ENCODE measurements around the gene CAMTA1.

The CAMTA1 gene

DNA sequence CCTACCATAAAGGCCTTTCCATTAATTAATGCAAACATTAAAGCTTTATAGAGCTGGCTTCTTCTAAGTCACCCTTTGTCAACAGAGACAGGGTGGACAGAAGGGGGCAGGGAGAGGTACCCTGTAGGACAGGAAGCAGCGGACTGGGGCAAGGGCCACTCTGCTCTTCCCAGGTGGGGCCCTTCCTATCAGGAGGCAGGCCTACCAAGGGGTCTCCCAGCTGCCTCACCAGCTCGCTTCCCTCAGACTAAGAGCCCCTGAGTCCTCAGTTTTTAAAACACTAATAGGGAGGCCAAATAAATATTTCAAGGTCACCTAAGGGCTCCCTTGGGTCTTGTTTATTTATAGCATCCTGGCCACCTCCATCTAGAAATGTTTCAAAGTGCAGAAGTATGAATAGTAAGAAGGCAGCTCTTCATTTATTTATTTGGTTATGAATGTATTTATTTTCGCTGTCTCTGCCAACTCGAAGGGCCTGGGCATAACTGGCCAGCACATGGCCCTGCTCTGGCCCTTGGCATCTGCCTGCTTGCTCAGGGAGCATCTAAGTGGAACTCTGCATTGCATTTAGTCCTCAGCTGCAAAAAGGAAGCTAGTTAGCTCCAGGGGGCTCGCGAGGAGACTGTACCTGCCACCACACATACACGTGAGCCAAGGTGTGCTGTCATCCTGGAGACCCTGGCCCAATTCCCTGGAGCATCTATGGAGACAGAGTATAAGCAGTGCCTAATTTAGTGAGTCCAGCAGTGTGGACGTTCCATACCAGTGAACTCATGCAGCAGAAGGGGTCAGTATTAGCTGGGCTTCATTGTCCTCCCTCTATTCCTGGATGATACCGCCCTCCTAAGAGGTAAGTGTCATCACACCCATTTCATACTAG lies 590.8 kb downstream of the CAMTA1 start:
- DNase-seq: peak in 5 of 42 donors; percentile 5 to 28 (median 20)
- intact Hi-C loops (cut with DNase I): no loop called here

DNA sequence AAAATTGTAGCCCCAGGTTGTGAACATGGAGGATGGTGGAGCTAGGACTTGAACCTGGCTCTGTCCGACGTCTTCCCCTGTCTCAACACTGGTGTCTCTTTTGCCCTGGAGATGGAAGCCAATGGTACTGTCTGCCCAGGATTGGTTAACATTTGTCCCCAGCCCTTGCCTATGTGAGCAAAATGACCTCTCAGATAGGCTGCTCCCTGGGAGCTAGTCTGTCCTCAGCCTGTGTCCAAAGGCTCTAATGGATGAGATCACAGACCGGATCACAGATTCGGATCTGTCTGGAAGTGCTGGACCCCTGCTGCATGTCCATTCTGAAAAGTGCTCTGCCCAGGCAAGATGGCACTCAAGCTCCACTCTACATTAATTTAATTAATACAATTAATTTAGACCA lies 591.4 kb downstream of the CAMTA1 start:
- peak in 5 of 42 donors; percentile 1 to 31 (median 6) for DNase-seq
- intact Hi-C loops (cut with DNase I): no loop called here

- peak in 8 of 42 donors; percentile 1 to 36 (median 18) for DNase-seq
- intact Hi-C loops (cut with DNase I): no loop called here
Measured at GRCh38 chr1:7378346-7379130, 593.3 kb downstream of the CAMTA1 start.

DNA sequence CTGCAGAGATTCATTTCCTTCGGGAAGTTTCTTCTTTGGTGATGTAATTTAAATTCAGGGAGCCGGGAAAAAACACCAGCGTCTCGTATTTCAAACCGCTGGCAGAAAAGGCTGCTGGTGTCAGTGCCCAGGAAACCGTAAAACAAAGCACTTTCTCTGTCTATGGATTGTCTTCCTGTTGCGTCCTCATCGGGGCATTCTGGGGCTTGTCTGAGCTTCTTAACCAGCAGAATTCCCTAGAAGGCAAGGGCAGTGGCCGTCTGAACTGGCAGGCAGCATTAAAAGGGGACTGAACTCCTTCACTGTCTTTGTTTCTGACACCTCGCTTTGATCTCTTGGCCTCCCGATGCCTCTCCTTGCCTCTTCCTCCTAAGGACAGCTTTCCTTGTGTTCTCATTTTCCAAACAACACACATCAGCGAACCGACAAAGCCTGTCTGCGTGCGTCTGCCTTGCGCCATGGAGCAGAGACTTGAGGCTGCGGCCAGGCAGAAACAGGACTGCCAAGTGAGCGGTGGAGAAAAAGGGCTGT lies 594.3 kb downstream of the CAMTA1 start:
- peak in 9 of 42 donors; percentile 7 to 57 (median 18) for DNase-seq
- intact Hi-C loops (cut with DNase I): no loop called here

- intact Hi-C loops (cut with DNase I): loop anchor here (10.0 kb wide), 1 partner anchor 85 kb away; no protein-coding TSS in a partner anchor
- DNase-seq: peak in 8 of 42 donors; percentile 2 to 27 (median 11)
Measured at GRCh38 chr1:7380068-7380467, 594.8 kb downstream of the CAMTA1 start.

GRCh38 chr1:7380712-7381111 lies 595.5 kb downstream of the CAMTA1 start:
- intact Hi-C loops (cut with DNase I): loop anchor here (10.0 kb wide), 1 partner anchor 86 kb away; no protein-coding TSS in a partner anchor
- DNase-seq: peak in 6 of 42 donors; percentile 3 to 21 (median 8)

GRCh38 chr1:7381729-7382128 lies 596.5 kb downstream of the CAMTA1 start:
- DNase-seq: peak in 2 of 42 donors; percentile 2 to 15
- intact Hi-C loops (cut with DNase I): loop anchor here (10.0 kb wide), 1 partner anchor 87 kb away; no protein-coding TSS in a partner anchor

GRCh38 chr1:7382971-7383370 lies 597.7 kb downstream of the CAMTA1 start:
- peak in 9 of 42 donors; percentile 4 to 30 (median 6) for DNase-seq
- intact Hi-C loops (cut with DNase I): loop anchor here (10.0 kb wide), 1 partner anchor 88 kb away; no protein-coding TSS in a partner anchor

DNA sequence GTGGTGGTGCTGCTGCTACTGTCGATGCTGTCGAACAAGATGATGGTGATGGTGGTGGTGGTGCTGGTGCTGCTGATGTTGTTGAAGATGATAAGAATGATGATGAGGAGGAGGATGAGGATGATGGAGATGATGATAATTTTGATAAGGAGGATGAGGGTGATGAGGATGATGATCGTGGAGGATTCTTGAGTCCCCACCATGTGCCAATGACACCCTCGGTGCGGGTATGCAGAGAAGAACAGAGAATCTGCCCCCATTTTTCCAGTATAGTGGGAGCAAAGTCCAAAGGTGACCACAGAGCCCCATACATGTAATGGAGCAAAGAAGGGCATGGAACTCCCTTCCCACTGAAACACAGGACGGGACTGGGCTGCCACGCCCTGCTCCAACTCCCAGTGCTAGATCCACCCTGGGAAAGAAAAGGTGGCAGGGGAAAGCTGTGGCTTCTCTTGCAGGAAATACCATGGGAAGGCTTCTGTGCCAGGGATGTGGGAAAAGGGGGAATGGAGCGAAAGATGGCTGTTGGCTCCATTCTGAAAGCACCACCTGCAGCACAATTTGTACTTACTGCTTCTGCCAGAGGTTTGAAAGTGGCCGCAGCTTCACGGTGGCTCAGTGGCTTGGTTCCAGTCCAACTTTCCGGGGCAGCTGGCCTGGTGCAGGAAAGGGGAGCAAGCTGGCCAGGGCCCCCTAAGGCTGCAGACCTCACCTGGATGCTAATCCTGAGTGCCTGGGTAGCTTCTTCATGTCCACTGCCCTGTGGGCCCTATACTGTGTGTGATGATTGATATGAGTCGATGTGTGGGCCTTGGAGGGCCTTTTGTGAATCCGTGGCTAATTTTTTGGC lies 598.6 kb downstream of the CAMTA1 start:
- DNase-seq: peak in 11 of 42 donors; percentile 6 to 36 (median 16)
- intact Hi-C loops (cut with DNase I): loop anchor here (10.0 kb wide), 1 partner anchor 89 kb away; no protein-coding TSS in a partner anchor

- intact Hi-C loops (cut with DNase I): loop anchor here (10.0 kb wide), 1 partner anchor 90 kb away; no protein-coding TSS in a partner anchor
- peak in 11 of 42 donors; percentile 8 to 44 (median 20) for DNase-seq
Measured at GRCh38 chr1:7384679-7385078, 599.4 kb downstream of the CAMTA1 start.

GRCh38 chr1:7385471-7386225 lies 600.4 kb downstream of the CAMTA1 start:
- DNase-seq: peak in 11 of 42 donors; percentile 6 to 37 (median 15)
- intact Hi-C loops (cut with DNase I): loop anchor here (10.0 kb wide), 1 partner anchor 91 kb away; no protein-coding TSS in a partner anchor

- DNase-seq: peak in 25 of 42 donors; percentile 16 to 77 (median 38)
Measured at GRCh38 chr1:7386226-7387052, 601.2 kb downstream of the CAMTA1 start.

DNA sequence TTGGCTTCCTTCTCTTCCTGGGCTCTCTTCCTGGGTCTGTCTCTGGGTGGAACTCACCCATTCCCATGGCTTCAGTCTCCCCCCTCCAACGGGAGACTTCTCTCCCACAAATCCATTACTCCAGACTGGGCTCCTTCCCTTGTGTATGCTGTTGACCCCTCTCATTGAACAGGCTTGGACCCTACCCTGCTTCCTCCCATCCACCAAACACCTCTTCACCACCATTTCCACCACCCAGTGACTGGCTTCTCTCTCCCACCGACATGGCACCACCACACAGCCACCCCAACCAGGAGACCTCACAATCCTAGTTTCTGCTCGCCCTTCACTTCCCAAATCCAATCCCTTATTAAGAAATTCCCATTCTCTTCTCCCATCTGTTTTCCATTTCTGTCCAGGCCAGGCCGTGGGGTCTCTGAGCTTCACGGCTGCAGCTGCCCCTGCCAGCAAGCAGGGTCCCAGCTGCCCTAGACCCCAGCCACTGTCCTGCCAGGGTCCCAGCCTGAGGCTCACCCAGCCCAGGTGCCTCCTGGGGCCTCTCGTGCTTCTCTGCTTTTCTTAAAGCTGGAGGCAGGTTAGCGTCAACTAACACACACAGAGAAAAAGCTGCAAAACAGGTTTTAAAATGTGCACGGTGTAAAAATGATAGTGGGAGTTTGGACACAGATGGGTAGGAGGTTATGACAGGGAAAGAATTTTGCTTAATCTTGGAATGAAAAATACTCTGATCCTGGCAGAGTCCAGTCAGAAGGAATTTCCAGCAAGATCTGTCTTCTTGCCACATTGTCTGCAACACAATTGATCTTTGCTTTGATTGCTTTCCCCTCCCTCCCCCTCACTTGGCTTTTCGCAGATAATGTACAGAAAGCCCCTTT lies 602.0 kb downstream of the CAMTA1 start:
- DNase-seq: peak in 14 of 42 donors; percentile 1 to 35 (median 12)
- intact Hi-C loops (cut with DNase I): loop anchor here (10.0 kb wide), 1 partner anchor 92 kb away; no protein-coding TSS in a partner anchor

More at GRCh38 chr1:7386226-7387052, 601.2 kb downstream of the CAMTA1 start:
- intact Hi-C loops (cut with DNase I): loop anchor here (10.0 kb wide), 1 partner anchor 92 kb away; no protein-coding TSS in a partner anchor

DNA sequence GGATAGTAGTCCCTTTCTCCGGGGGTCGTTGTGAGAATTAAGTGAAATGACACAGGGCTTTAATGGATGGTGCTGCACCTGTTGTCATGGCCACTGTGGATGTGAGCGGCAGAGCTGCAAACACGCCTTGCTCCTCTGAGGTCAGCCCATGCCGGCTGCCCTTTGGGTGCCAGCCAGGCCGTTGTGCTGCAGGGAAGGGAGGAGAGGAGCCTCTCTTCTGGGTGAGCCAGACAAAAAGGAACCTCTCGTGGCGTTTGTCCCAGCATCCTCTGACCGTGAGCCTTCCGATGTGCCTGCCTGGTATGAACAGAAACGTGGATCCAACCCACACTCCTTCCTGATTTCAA lies 602.9 kb downstream of the CAMTA1 start:
- intact Hi-C loops (cut with DNase I): loop anchor here (10.0 kb wide), 1 partner anchor 93 kb away; no protein-coding TSS in a partner anchor

More for the DNA sequence above, 602.9 kb downstream of the CAMTA1 start:
- DNase-seq: peak in 19 of 42 donors; percentile 4 to 53 (median 22)

Measured in head of caudate nucleus (tissue), 42 donors.